SK-N-SH (cell line): ENCODE data around the gene AGBL4.

Source experiments
- CTCF ChIP-seq: fragments of 200-600 bp; sonication (generic); IDR thresholded peaks from 2 replicates; pipeline ENCODE4 v1.6.1; 2017; ENCODE audit warnings: antibody characterized with exemption, mild to moderate bottlenecking, moderate library complexity
- FOXM1 ChIP-seq: IDR thresholded peaks from 2 replicates; pipeline ENCODE4 v1.4.0; 2012; ENCODE audit warnings: low read depth, mild to moderate bottlenecking
- RAD21 ChIP-seq: IDR thresholded peaks from 2 replicates; pipeline ENCODE4 v1.6.1; 2012; ENCODE audit warnings: mild to moderate bottlenecking, low read length
- TAF1 ChIP-seq: IDR thresholded peaks from 2 replicates; pipeline ENCODE4 v1.6.1; 2012; ENCODE audit warnings: low read depth, mild to moderate bottlenecking, low read length, moderate library complexity, borderline replicate concordance

GRCh38 chr1:48930011-48930410 is 1093.7 kb downstream of the AGBL4 start:
- TF ChIP-seq FOXM1 = no peak
- TF ChIP-seq TAF1 = no peak
- TF ChIP-seq CTCF = no peak
- no peak for TF ChIP-seq RAD21
